Coronary artery (tissue), 2 donors: ENCODE data around the gene KRT78.

Source experiments
- DNase-seq: peaks from one replicate; pipeline ENCODE4 v3.0.0-alpha.2; 2017; ENCODE audit warnings: low spot score
- H3K27ac ChIP-seq, 2 donors: fragments of 200-600 bp; sonication (generic); one replicate each; pipeline ENCODE4 v1.5.1; 2016 to 2019
- H3K4me3 ChIP-seq: fragments of 200-600 bp; sonication (generic); 2 replicates; pipeline ENCODE4 v1.5.1; 2016; ENCODE audit warnings: mild to moderate bottlenecking, moderate library complexity
- TF ChIP-seq, protein P1 (sequence below): fragments of 200-600 bp; sonication (generic); IDR thresholded peaks from one replicate; pipeline ENCODE4 v1.5.1; 2019; ENCODE audit warnings: antibody characterized with exemption

The KRT78 gene

DNA sequence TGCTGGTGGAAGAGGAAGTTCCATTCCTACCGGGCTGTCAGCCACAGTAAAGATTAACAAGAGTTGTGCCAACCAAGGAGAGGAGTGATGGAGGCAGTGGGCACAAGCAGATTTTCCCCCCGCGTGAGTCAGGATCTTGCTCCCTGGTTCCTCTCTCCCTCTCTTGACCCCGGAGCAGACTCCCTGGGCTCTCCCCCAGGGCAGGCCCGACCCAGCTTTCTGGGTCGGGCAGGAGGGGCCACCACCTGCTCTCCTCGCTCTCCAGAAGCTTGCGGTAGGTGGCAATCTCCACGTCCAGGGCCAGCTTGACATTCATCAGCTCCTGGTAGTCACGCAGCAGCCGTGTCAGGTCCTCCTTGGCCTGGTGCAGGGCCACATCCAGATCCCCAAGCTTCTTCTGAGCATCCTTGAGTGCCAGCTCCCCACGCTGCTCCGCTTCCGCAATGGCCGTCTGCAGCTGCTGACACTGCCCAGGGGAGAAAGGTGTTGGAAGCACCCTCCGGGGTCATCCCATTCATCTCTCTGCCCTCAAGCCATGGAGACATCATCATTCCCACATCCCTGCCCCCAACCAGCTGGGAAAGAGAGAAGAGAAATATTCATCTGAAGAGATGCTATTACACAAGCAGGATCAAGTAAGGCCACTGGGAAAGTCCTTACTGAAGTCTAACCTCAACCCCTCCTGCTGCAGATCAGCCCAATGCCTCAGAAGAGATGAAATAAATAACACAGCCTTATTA, 25.9 kb downstream of the KRT78 start:
- H3K27ac ChIP-seq, result no peak overlapping the region
- DNase-seq, result no peak
- no peak overlapping the region for H3K4me3 ChIP-seq
- TF ChIP-seq, protein P1, sequence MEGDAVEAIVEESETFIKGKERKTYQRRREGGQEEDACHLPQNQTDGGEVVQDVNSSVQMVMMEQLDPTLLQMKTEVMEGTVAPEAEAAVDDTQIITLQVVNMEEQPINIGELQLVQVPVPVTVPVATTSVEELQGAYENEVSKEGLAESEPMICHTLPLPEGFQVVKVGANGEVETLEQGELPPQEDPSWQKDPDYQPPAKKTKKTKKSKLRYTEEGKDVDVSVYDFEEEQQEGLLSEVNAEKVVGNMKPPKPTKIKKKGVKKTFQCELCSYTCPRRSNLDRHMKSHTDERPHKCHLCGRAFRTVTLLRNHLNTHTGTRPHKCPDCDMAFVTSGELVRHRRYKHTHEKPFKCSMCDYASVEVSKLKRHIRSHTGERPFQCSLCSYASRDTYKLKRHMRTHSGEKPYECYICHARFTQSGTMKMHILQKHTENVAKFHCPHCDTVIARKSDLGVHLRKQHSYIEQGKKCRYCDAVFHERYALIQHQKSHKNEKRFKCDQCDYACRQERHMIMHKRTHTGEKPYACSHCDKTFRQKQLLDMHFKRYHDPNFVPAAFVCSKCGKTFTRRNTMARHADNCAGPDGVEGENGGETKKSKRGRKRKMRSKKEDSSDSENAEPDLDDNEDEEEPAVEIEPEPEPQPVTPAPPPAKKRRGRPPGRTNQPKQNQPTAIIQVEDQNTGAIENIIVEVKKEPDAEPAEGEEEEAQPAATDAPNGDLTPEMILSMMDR, result no peak

DNA sequence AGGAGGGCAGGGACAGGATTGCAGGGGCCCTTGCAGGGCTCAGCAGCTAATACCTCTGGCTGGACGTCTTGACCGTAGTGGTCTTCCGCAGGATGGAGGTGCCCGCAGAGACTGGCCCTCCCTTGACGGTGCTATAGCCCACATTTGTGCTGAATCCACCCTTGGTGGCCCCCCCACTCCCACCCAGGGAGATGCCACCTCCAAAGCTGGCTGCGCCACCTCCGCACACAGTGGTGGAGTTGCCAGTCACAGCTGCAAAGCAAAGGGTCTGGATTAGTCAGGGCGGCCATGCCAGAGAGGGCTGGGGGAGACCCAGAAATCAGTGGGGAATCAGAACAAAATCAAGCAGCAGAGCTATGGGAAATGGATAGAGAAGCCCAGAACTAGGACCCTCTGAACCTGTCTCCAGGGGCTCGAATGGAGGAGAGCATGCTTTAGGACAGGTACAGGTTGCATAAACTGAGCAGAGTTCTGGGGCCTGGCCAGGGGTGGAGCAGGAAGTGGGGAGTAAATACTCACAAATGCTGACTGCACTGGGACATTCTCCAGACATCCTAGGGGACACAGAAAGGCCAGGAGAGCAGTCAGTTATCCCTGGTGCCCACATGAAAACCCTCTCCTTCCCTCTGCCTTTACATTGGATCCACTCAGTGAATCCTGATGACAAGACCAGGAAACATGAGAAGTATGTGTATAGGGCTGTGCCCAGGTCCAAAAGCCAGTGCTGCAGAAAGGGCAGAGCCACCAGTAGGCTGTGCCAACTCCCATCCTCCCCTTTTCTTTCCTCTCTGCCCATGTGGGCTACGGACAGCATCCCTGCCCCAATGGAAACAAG, 26.8 kb downstream of the KRT78 start:
- TF ChIP-seq, protein P1, result no peak
- no peak for DNase-seq
- Histone ChIP-seq H3K4me3 (no peak overlapping the region), H3K27ac (no peak overlapping the region)

DNA sequence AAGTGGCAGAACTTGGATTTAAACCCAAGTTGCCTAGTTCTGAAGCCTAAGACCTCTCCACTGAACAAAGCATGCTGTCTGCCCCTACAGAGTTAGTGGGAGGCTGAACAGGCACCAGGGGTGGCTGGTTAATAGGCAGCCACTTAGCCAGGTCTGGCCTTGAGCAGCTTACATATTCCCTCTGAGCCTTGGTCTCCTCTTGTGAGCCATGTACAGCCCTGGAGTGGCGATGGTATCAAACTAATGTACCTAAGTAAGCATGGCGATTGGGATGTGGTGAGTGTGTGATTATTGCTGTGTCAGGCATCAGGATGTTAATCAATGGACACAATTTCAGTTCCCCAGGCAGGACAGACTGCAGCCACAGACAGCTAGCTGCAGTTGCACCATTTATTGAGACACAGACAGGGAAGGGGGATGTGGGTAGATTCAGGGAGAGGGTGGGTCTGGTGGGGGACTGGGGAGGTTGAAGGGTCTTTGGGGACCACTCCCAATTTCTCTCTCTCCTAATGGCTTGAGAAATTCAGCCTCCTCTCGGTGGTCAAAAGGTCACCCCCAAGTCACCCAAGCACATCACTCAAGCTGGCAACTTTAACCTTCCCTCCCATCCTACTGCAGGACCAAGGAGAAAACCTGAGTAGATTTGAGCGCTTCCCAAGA, 27.6 kb downstream of the KRT78 start:
- Histone ChIP-seq H3K4me3 (no peak overlapping the region), H3K27ac (no peak overlapping the region)
- no peak for DNase-seq
- TF ChIP-seq, protein P1, result no peak

DNA sequence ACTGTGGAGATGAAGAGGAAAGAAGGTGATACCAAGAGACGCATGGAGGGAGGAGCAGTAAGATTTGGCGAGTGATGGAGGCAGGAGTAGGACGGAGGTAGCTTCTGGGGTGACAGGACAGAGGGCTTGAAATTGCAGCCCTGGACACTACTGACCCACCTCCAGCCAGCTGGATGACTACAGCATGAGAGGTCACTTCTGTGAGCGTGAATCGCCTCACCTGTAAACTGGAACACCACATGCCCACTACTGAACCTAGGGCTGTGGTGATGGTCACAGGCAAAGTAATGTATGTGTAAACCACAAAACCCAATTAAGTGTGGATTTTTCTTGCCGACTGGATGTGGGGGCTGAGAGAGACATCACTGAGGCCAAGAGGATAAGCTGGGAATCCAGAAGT, 28.3 kb downstream of the KRT78 start:
- TF ChIP-seq, protein P1, result no peak
- H3K27ac ChIP-seq, result no peak overlapping the region
- DNase-seq, result no peak
- no peak overlapping the region for H3K4me3 ChIP-seq

DNA sequence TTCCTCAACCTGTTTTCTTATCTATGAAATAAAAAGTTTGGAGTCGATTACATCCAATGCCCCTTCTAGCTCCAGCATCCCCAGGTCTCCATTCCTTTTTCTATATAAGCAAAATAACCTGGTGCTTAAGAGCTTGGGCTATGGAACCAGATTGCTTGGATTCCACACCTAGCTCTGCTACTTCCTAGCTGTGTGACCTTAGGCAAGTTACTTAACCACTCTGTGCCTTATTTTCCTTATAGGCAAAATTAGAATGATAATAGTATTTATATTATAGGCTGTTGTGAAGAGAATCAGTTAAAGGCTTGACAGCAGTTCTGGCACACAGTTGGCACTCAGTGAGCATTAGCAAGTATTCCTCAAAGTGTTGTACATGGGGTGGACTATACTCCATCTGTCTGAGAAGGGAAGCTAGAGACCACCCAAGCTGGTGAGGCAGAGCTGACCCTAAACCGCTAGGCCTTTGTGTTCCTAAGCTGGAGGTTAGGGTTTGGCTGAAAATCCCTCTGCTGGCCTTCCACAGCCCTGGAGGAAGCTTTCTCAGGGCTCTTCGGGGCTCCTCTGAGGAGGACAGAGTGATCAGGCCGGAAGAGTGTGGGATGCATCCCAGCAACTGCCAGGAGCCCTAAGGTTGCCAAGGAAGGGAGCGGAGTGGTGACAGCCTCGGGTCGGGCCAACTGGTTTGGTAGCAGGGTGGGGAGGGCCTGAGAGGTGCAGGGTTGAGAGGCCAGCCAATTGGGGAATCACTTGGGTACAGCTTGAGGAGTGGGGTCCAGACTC, 28.9 kb downstream of the KRT78 start:
- TF ChIP-seq, protein P1, result no peak
- H3K27ac ChIP-seq, result no peak overlapping the region
- DNase-seq, result no peak
- no peak overlapping the region for H3K4me3 ChIP-seq

DNA sequence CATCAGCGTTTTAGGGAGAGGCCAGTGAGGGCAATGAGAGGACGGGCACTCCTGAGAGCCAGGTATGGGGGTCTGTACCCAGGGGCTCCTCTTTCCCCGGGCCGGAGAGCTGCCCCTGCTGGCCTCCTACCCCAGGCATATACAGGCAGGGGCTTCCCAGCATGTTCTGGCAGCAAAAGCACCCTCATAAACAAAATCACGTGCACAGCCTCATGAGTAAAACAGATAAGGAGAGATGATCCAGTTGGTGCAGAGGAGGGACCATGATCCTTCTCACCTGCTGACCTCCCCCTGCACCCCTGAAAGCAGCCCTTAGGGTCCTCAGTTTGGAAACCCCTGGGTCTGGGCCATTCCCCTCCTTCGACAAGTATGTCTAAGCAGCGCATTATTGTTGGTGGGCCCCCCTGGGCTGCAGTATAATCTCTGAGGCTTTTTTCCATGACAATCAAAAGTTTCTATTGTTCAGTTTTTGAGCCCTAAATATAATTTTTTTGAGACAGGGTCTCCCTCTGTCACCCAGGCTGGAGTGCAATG, 29.8 kb downstream of the KRT78 start:
- no peak overlapping the region for H3K27ac ChIP-seq
- DNase-seq, result no peak

More for the DNA sequence above, 29.8 kb downstream of the KRT78 start:
- H3K4me3 ChIP-seq, result no peak overlapping the region
- TF ChIP-seq, protein P1, result no peak
